ENCODE results near the gene SETDB2. TPM values are rescaled to one million over a fixed set of nuclear protein-coding genes. Genes with fewer than 3 reads are reported as not detected.

SETDB2 gene
- total RNA-seq, 6 experiments from 2014 or later = 3.7 to 6.7 (median 4.6) TPM

DNA sequence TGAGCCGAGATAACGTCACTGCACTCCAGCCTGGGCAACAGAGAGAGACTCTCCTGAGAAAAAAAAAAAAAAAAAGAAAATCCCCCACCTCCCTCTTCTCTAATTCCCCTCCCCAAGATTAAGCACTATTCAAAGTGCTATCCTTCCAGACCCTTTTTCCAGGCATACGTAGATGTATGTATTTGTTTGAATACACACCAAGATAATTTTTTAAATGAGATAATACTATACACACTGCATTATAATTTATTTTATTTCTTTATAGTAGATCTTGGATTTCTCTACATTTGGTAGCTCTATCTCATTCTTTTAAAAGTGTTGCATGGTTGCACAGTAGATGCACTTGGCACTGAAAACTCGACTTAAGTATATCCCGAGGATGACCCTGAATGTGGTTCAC, 32.7 kb upstream of the SETDB2 start:
- no peaks in the 10 kb centered on the region for H3K9me3 ChIP-seq
- H3K27ac ChIP-seq = no peak overlapping the region
- intact Hi-C loops (cut with DNase I) = no loop called here
- H3K4me1 ChIP-seq = no peaks in the 10 kb centered on the region
- no peaks in the 10 kb centered on the region for H3K27me3 ChIP-seq
- no peak for TF ChIP-seq POLR2A (IDR thresholded peaks at IDR 0.05)
- TF ChIP-seq, protein P1, sequence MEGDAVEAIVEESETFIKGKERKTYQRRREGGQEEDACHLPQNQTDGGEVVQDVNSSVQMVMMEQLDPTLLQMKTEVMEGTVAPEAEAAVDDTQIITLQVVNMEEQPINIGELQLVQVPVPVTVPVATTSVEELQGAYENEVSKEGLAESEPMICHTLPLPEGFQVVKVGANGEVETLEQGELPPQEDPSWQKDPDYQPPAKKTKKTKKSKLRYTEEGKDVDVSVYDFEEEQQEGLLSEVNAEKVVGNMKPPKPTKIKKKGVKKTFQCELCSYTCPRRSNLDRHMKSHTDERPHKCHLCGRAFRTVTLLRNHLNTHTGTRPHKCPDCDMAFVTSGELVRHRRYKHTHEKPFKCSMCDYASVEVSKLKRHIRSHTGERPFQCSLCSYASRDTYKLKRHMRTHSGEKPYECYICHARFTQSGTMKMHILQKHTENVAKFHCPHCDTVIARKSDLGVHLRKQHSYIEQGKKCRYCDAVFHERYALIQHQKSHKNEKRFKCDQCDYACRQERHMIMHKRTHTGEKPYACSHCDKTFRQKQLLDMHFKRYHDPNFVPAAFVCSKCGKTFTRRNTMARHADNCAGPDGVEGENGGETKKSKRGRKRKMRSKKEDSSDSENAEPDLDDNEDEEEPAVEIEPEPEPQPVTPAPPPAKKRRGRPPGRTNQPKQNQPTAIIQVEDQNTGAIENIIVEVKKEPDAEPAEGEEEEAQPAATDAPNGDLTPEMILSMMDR (IDR thresholded peaks at IDR 0.05) = no peak
- no peaks in the 10 kb centered on the region for H3K36me3 ChIP-seq
- no peak for ATAC-seq
- WGBS (ENCODE audit: insufficient coverage, low coverage, low lambda C conversion rate, missing lambda C conversion rate) = 100% methylated on average over 3 of the region's 5 CpGs
- no peak overlapping the region for H3K4me3 ChIP-seq
- DNase-seq = no peak

DNA sequence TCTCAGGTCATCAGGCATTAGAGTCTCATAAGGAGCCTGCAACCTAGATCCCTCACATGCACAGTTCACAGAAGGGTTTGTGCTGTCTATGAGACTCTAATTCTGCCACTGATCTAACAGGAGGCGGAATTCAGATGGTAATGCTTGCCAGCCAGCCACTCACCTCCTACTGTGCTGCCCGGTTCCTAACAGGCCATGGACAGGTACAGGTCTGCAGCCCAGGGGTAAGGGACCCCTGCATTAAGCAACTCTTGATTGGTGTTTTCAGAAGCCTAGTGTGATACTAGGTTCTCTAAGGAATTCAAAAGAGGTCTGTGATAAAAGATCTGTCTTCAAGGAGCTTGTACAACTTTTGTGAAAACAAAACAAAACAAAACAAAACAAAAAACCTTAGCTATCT, 31.3 kb upstream of the SETDB2 start:
- ATAC-seq (no peak), DNase-seq (no peak)
- no peaks in the 10 kb centered on the region for H3K36me3 ChIP-seq
- H3K9me3 ChIP-seq = no peaks in the 10 kb centered on the region
- intact Hi-C loops (cut with DNase I) = no loop called here
- no peaks in the 10 kb centered on the region for H3K4me1 ChIP-seq
- no peak overlapping the region for H3K27ac ChIP-seq
- TF ChIP-seq POLR2A (IDR thresholded peaks at IDR 0.05) = no peak
- TF ChIP-seq, protein P1 (IDR thresholded peaks at IDR 0.05) = no peak
- no peaks in the 10 kb centered on the region for H3K27me3 ChIP-seq
- no peak overlapping the region for H3K4me3 ChIP-seq
- 50% methylated on average over 1 of the region's 2 CpGs for WGBS (ENCODE audit: insufficient coverage, low coverage, low lambda C conversion rate, missing lambda C conversion rate)

- H3K27ac ChIP-seq = no peak overlapping the region
- WGBS (ENCODE audit: insufficient coverage, low coverage, low lambda C conversion rate, missing lambda C conversion rate) = 78% methylated on average over 3 of the region's 3 CpGs
- no peaks in the 10 kb centered on the region for H3K9me3 ChIP-seq
- DNase-seq (no peak), ATAC-seq (no peak)
- intact Hi-C loops (cut with DNase I) = no loop called here
- H3K4me3 ChIP-seq = no peak overlapping the region
- H3K36me3 ChIP-seq = no peaks in the 10 kb centered on the region
- no peaks in the 10 kb centered on the region for H3K4me1 ChIP-seq
- TF ChIP-seq, protein P1 (IDR thresholded peaks at IDR 0.05) = no peak
- no peak for TF ChIP-seq POLR2A (IDR thresholded peaks at IDR 0.05)
- H3K27me3 ChIP-seq = no peaks in the 10 kb centered on the region
Observed at GRCh38 chr13:49417161-49417560, 26.9 kb upstream of the SETDB2 start.

DNA sequence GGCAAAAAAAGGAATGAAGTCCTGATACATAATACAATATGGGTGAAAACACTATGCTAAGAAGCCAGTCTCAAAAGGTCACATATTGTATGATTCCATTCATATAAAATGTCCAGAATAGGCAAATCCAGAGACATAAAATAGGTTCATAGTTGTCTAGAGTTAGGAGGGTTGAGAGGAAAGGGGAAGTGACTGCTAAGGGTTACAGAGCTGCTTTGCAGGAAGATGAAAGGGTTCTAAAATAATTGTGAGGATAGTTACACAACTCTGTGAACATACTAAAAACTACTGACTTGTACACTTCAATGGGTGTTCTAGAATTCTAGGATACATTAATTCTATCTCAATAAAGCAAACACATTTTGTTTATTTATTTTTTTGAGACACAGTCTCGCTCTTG, 25.9 kb upstream of the SETDB2 start:
- DNase-seq (no peak), ATAC-seq (peak in 1 of 4 donors; percentile 42)
- Histone ChIP-seq H3K27ac (no peak overlapping the region), H3K9me3 (no peaks in the 10 kb centered on the region), H3K36me3 (no peaks in the 10 kb centered on the region), H3K4me1 (no peaks in the 10 kb centered on the region), H3K4me3 (no peak overlapping the region), H3K27me3 (no peaks in the 10 kb centered on the region)
- 77% methylated on average over 1 of the region's 1 CpG for WGBS (ENCODE audit: insufficient coverage, low coverage, low lambda C conversion rate, missing lambda C conversion rate)
- intact Hi-C loops (cut with DNase I) = no loop called here
- TF ChIP-seq, protein P1 (IDR thresholded peaks at IDR 0.05) = no peak
- no peak for TF ChIP-seq POLR2A (IDR thresholded peaks at IDR 0.05)

- TF ChIP-seq, protein P1 (IDR thresholded peaks at IDR 0.05) = no peak
- no peak for TF ChIP-seq POLR2A (IDR thresholded peaks at IDR 0.05)
- DNase-seq (no peak), ATAC-seq (no peak)
- no peaks in the 10 kb centered on the region for H3K4me1 ChIP-seq
- no peak overlapping the region for H3K27ac ChIP-seq
- H3K36me3 ChIP-seq = no peaks in the 10 kb centered on the region
- intact Hi-C loops (cut with DNase I) = no loop called here
- no peaks in the 10 kb centered on the region for H3K9me3 ChIP-seq
- H3K27me3 ChIP-seq = no peaks in the 10 kb centered on the region
- 71% methylated on average over 3 of the region's 3 CpGs for WGBS (ENCODE audit: insufficient coverage, low coverage, low lambda C conversion rate, missing lambda C conversion rate)
- no peak overlapping the region for H3K4me3 ChIP-seq
Observed at GRCh38 chr13:49419276-49419675, 24.8 kb upstream of the SETDB2 start.
